Tibial artery (tissue), 4 donors: ENCODE measurements around the gene SPPL2A.
A peak's percentile ranks its signal among the peaks of the same experiment; 100 is the strongest.

Experiments used
- DNase-seq, 2 donors: peaks; one replicate each; pipeline ENCODE4 v3.0.0-alpha.2; 2019
- H3K27ac ChIP-seq, 2 donors: fragments of 200-600 bp; sonication (generic) in 1 of 2; 1 replicate in 1 of 2; 2 replicates in 1 of 2; pipeline ENCODE4 v1.5.1; 2018 to 2019; ENCODE audit warnings: mild to moderate bottlenecking in 1 of 2
- H3K27me3 ChIP-seq, 2 donors: fragments of 200-600 bp; sonication (generic) in 1 of 2; one replicate each; pipeline versions ENCODE4 v1.5.1 to v1.6.0; 2016 to 2019
- H3K36me3 ChIP-seq, 3 donors: fragments of 200-600 bp; sonication (generic) in 2 of 3; one replicate each; pipeline ENCODE4 v1.5.1; 2016 to 2019; ENCODE audit warnings: mild to moderate bottlenecking in 2 of 3
- H3K4me1 ChIP-seq, 4 donors: fragments of 200-600 bp; sonication (generic) in 2 of 4; 1 replicate in 3 of 4; 2 replicates in 1 of 4; pipeline ENCODE4 v1.5.1; 2016 to 2019
- H3K4me3 ChIP-seq, 2 donors: fragments of 200-600 bp; sonication (generic) in 1 of 2; 1 replicate in 1 of 2; 2 replicates in 1 of 2; pipeline ENCODE4 v1.5.1; 2018 to 2019; ENCODE audit warnings: mild to moderate bottlenecking in 2 of 2
- H3K9me3 ChIP-seq, 3 donors: fragments of 200-600 bp; sonication (generic) in 1 of 3; one replicate each; pipeline ENCODE4 v1.5.1; 2016 to 2019
- intact Hi-C: fragments of 100-400 bp; cut with DNase I; formaldehyde crosslinking; loops from one replicate; pipeline ENCODE4 v1.15.0; 2023; ENCODE audit warnings: low total_unique reads
- TF ChIP-seq, protein P1 (sequence below), 2 experiments: fragments of 200-600 bp in 1 of 2; fragments of 450-650 bp in 1 of 2; IDR thresholded peaks; one replicate each; pipeline ENCODE4 v1.5.1; 2017 to 2019; ENCODE audit warnings: antibody characterized with exemption in 2 of 2, mild to moderate bottlenecking in 1 of 2, moderate library complexity in 1 of 2

Gene SPPL2A

DNA sequence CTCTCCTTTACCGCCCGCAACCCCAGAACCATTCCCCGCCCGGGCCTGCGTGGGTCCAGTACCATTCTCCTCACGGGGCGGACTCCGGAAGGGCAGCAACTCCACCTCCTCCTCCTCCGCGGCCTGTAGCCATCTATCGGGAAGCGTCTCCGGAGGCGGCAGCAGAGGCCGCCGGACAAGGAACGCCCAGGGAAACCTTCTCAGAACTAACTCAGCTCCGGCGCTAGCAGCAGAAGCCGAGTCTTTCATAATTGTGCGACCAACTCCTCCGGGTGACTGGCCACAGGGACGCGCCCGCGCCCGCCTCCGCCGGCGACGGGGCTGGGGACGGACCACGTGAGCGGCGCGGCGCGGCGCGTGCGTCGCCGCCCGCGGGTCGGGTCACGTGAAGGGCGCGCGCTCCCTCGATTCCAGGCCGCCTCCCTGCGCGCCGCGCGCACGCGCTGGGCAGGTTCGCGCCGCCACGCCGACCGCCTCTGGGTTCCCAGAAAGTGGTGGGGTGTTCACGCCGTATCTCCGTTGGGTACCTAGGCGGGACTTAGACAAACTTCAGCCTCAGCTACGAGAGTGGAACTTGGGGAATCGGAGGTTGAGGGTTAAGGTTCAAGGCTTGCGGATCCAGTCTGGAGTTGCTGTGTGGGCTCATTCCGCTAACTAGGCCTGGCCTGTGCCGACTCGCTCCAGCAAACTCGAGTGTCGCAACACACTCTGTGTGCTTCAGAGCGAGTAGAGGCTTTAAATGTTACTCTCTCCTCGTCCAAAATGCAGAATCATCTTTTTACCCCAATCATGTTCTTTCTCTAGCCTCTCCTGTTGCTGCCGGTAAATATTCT is 78.8 kb downstream of the SPPL2A start, which contains the start of gene TRPM7:
Gene TRPM7, minus strand, starts transcription at position 329 of the 833 bp plus-strand sequence. Its CDS starts 264 bp downstream, at position 65.
- Histone ChIP-seq H3K27me3 (no peaks in the 10 kb centered on the region), H3K4me3 (peak within 1 kb of the TSS; percentile 78 to 92), H3K27ac (peak within 1 kb of the TSS; percentile 88 to 91), H3K36me3 (peaks cover 0 to 6% (median 0%) of the 10 kb centered on the region in 3 donors), H3K4me1 (peaks cover 0 to 33% (median 16%) of the 10 kb centered on the region in 4 donors), H3K9me3 (no peaks in the 10 kb centered on the region)
- TF ChIP-seq, protein P1, sequence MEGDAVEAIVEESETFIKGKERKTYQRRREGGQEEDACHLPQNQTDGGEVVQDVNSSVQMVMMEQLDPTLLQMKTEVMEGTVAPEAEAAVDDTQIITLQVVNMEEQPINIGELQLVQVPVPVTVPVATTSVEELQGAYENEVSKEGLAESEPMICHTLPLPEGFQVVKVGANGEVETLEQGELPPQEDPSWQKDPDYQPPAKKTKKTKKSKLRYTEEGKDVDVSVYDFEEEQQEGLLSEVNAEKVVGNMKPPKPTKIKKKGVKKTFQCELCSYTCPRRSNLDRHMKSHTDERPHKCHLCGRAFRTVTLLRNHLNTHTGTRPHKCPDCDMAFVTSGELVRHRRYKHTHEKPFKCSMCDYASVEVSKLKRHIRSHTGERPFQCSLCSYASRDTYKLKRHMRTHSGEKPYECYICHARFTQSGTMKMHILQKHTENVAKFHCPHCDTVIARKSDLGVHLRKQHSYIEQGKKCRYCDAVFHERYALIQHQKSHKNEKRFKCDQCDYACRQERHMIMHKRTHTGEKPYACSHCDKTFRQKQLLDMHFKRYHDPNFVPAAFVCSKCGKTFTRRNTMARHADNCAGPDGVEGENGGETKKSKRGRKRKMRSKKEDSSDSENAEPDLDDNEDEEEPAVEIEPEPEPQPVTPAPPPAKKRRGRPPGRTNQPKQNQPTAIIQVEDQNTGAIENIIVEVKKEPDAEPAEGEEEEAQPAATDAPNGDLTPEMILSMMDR (IDR thresholded peaks at IDR 0.05) = peak in 1 of 2 experiments; percentile 16
- intact Hi-C loops = loop anchor here (5.0 kb wide), 1 partner anchor 81 kb away; the partner anchor contains the start of gene SPPL2A
- peak; percentile 85 to 94 for DNase-seq

GRCh38 chr15:50685976-50686468 is 79.5 kb downstream of the SPPL2A start:
- Histone ChIP-seq H3K9me3 (no peaks in the 10 kb centered on the region), H3K27ac (peak overlapping the region; percentile 88 to 91), H3K4me3 (peak overlapping the region; percentile 78 to 92), H3K4me1 (peaks cover 0 to 39% (median 16%) of the 10 kb centered on the region in 4 donors), H3K36me3 (peaks cover 0 to 6% (median 0%) of the 10 kb centered on the region in 3 donors), H3K27me3 (no peaks in the 10 kb centered on the region)
- intact Hi-C loops = loop anchor here (5.0 kb wide), 1 partner anchor 81 kb away; the partner anchor contains the start of gene SPPL2A
- peak; percentile 57 to 84 for DNase-seq
- TF ChIP-seq, protein P1 (IDR thresholded peaks at IDR 0.05) = no peak

GRCh38 chr15:50685191-50685975 is 80.1 kb downstream of the SPPL2A start:
- DNase-seq = no peak
- Histone ChIP-seq H3K4me3 (peak overlapping the region; percentile 78 to 92), H3K27ac (peak overlapping the region; percentile 88 to 91), H3K9me3 (no peaks in the 10 kb centered on the region), H3K27me3 (no peaks in the 10 kb centered on the region), H3K36me3 (peaks cover 0 to 6% (median 0%) of the 10 kb centered on the region in 3 donors), H3K4me1 (peaks cover 0 to 41% (median 16%) of the 10 kb centered on the region in 4 donors)
- intact Hi-C loops = loop anchor here (5.0 kb wide), 1 partner anchor 82 kb away; the partner anchor contains the start of gene SPPL2A
- TF ChIP-seq, protein P1 (IDR thresholded peaks at IDR 0.05) = no peak

- H3K36me3 ChIP-seq = peaks cover 0 to 6% (median 0%) of the 10 kb centered on the region in 3 donors
- intact Hi-C loops = no loop called here
- H3K9me3 ChIP-seq = no peaks in the 10 kb centered on the region
- H3K4me1 ChIP-seq = peaks cover 0 to 37% (median 17%) of the 10 kb centered on the region in 4 donors
- TF ChIP-seq, protein P1 (IDR thresholded peaks at IDR 0.05) = no peak
- no peaks in the 10 kb centered on the region for H3K27me3 ChIP-seq
- H3K27ac ChIP-seq = no peak overlapping the region
- H3K4me3 ChIP-seq = no peak overlapping the region
- no peak for DNase-seq
These were observed 84.0 kb downstream of the SPPL2A start for GRCh38 chr15:50681467-50681866.

DNA sequence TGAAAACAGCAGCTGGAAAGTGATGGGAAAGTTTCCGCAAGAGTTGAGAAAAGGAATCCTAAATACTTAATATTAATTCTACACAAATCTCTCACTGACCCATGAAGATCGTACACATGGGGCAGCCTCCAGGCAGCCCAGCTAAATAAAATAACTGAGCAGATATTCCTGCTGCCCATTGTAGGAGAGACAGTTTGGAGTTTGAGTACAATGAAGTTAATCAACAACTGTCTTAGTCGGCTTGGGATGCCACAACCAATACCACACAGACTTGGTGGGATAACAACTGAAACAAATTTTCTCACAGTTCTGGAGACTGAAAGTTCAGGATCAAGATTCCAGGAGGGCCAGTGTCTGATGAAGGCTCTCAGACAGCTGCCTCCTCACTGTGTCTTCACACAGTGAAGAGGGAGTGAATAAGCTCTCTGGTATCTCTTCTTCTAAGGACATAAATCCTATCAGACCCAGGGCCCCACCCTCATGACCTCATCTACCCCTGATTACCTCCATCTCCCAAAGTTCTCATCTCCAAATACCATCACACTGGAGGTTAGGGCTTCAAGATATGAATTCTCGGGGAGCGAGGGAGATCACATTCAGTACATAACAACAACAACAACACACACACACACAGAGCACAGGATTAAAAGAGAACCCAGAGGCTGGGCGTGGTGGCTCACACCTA is 88.6 kb downstream of the SPPL2A start:
- Histone ChIP-seq H3K4me1 (peaks cover 0 to 14% (median 2%) of the 10 kb centered on the region in 4 donors), H3K27me3 (no peaks in the 10 kb centered on the region), H3K36me3 (no peaks in the 10 kb centered on the region), H3K4me3 (no peak overlapping the region), H3K27ac (no peak overlapping the region), H3K9me3 (no peaks in the 10 kb centered on the region)
- TF ChIP-seq, protein P1 (IDR thresholded peaks at IDR 0.05) = no peak
- intact Hi-C loops = loop anchor here (10.0 kb wide), 1 partner anchor 228 kb away; the partner anchor contains the start of gene AP4E1
- no peak for DNase-seq
